Thyroid gland (tissue), 4 donors: ENCODE data around the gene ROGDI.

Source experiments
- POLR2A ChIP-seq, 2 donors: fragments of 450-650 bp; IDR thresholded peaks; one replicate each; pipeline ENCODE4 v1.6.1; 2017; ENCODE audit warnings: antibody characterized with exemption in 2 of 2, mild to moderate bottlenecking in 2 of 2, moderate library complexity in 1 of 2
- TF ChIP-seq, protein P1 (sequence below), 6 experiments: fragments of 200-600 bp in 3 of 6; fragments of 450-650 bp in 3 of 6; sonication (generic) in 3 of 6; IDR thresholded peaks; one replicate each; pipeline ENCODE4 v1.5.1; 2016 to 2019; ENCODE audit warnings: antibody characterized with exemption in 6 of 6, mild to moderate bottlenecking in 2 of 6, inconsistent platforms in 1 of 6, moderate library complexity in 1 of 6

DNA sequence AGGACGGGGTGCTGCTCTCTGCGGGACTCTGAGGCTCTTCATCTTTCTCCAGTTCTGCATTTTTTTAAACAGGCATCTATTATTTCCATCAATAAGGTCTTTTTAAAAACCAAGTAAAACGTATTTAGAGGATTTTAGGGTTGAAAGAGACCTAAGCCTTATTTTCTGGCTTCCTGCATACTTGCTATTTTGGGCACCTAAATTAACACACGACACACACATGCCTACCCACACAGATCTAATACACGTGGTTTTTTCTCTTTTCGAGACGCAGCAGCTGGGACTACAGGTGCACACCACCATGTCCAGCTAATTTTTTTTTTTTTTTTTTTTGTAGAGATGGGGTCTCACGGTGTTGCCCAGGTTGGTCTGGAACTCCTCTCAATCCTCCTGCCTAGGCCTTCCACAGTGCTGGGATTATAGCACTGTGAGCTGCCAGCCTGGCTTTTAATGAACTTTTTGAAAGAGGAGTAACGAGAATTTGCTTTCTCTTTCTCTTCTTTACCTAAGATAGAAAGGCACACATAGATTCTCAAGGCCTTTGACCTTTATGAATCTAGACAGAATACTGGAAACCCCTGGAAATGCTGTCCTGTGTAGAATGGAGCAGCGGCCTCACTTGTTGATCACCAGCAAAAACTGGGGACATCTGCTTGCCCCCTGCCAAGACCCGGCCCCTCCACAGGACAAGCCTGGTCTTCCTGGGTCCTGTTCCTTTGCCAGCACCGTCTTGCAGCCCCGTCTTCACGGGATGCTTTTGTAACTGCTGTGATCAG, 54.3 kb downstream of the ROGDI start:
- TF ChIP-seq, protein P1, sequence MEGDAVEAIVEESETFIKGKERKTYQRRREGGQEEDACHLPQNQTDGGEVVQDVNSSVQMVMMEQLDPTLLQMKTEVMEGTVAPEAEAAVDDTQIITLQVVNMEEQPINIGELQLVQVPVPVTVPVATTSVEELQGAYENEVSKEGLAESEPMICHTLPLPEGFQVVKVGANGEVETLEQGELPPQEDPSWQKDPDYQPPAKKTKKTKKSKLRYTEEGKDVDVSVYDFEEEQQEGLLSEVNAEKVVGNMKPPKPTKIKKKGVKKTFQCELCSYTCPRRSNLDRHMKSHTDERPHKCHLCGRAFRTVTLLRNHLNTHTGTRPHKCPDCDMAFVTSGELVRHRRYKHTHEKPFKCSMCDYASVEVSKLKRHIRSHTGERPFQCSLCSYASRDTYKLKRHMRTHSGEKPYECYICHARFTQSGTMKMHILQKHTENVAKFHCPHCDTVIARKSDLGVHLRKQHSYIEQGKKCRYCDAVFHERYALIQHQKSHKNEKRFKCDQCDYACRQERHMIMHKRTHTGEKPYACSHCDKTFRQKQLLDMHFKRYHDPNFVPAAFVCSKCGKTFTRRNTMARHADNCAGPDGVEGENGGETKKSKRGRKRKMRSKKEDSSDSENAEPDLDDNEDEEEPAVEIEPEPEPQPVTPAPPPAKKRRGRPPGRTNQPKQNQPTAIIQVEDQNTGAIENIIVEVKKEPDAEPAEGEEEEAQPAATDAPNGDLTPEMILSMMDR (IDR thresholded peaks at IDR 0.05): no peak
- TF ChIP-seq POLR2A (IDR thresholded peaks at IDR 0.05): no peak
